Esophagus muscularis mucosa (tissue), 4 donors: ENCODE data around the gene ART5. TPM values are rescaled to one million over a fixed set of nuclear protein-coding genes. Genes with fewer than 3 reads are reported as not detected.

Source experiments
- DNase-seq: peaks from one replicate; pipeline ENCODE4 v3.0.0-alpha.2; 2017; ENCODE audit errors: extremely low spot score
- H3K27ac ChIP-seq, 4 donors: fragments of 200-600 bp; sonication (generic); replicated peaks in 1 of 4; 1 replicate in 3 of 4; 2 replicates in 1 of 4; pipeline ENCODE4 v1.5.1; 2016 to 2019; ENCODE audit warnings: mild to moderate bottlenecking in 1 of 4
- H3K27me3 ChIP-seq, 4 donors: fragments of 200-600 bp; sonication (generic); one replicate each; pipeline versions ENCODE4 v1.5.1 to v1.6.0; 2016 to 2019
- H3K36me3 ChIP-seq, 4 donors: fragments of 200-600 bp; sonication (generic); one replicate each; pipeline ENCODE4 v1.5.1; 2016 to 2019
- H3K4me1 ChIP-seq, 4 donors: fragments of 200-600 bp; sonication (generic); one replicate each; pipeline ENCODE4 v1.5.1; 2016 to 2019
- H3K4me3 ChIP-seq, 4 donors: fragments of 200-600 bp; sonication (generic); 1 replicate in 2 of 4; 2 replicates in 2 of 4; pipeline ENCODE4 v1.5.1; 2016 to 2019; ENCODE audit warnings: mild to moderate bottlenecking in 4 of 4, moderate library complexity in 1 of 4
- H3K9me3 ChIP-seq, 4 donors: fragments of 200-600 bp; sonication (generic); 1 replicate in 3 of 4; 2 replicates in 1 of 4; pipeline ENCODE4 v1.5.1; 2016 to 2019
- CTCF ChIP-seq, 3 experiments: fragments of 200-600 bp in 2 of 3; fragments of 450-650 bp in 1 of 3; sonication (generic) in 2 of 3; IDR thresholded peaks; one replicate each; pipeline ENCODE4 v1.5.1; 2017 to 2019; ENCODE audit warnings: antibody characterized with exemption in 3 of 3, mild to moderate bottlenecking in 2 of 3, moderate library complexity in 1 of 3
- EP300 ChIP-seq: sonication (generic); formaldehyde crosslinking; IDR thresholded peaks from one replicate; pipeline ENCODE4 v1.6.1; 2017; ENCODE audit warnings: antibody characterized with exemption
- POLR2A ChIP-seq: fragments of 450-650 bp; IDR thresholded peaks from one replicate; pipeline ENCODE4 v1.6.1; 2017; ENCODE audit warnings: antibody characterized with exemption, moderate library complexity, mild to moderate bottlenecking, low read depth
- POLR2AphosphoS5 ChIP-seq, 2 donors: sonication (generic); formaldehyde crosslinking; IDR thresholded peaks; one replicate each; pipeline ENCODE4 v1.6.1; 2017; ENCODE audit warnings: antibody characterized with exemption in 2 of 2
- WGBS: methylation state at CpG from one replicate; pipeline ENCODE4 v1.1.5; 2018; 5-methylcytosine and 5-hydroxymethylcytosine counted together
- intact Hi-C: fragments of 100-400 bp; cut with DNase I; formaldehyde crosslinking; loops from one replicate; pipeline ENCODE4 v1.15.1; 2023
- total RNA-seq, 4 donors: library from RNA; depleted of rRNA; stranded (reverse); fragments of >200 nt; gene quantifications; one replicate each; pipeline versions ENCODE4 v1.1.0 to v1.2.1, GENCODE V29; 2016

ART5 gene, protein sequence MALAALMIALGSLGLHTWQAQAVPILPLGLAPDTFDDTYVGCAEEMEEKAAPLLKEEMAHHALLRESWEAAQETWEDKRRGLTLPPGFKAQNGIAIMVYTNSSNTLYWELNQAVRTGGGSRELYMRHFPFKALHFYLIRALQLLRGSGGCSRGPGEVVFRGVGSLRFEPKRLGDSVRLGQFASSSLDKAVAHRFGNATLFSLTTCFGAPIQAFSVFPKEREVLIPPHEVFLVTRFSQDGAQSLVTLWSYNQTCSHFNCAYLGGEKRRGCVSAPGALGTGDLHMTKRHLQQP
- under 1 TPM in 3 of 4 donors, not detected in 1; 0.57 to 0.66 (median 0.65) TPM for total RNA-seq

DNA sequence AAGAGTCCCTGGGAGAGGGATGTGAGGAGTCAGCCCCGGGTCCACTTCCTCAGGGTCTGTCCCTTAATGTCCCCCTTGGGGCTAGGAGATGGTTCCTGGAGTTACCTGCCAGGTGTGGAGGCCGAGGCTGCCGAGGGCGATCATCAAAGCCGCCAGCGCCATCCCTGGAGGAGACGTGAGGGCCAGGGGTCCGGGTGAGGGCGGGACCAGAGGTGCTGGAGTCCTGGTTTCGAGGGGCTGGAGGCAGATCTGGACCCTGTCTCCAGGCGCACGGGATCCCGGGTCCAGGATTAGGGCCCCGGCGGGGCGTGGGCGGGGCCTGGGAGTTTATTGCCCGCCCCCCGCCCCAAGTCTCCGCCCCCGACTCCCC is at the start of gene ART5:
Gene ART5 (minus strand): TSS at position 292 of the 370 bp plus-strand sequence. CDS start 130 bp downstream, at position 162.
- H3K9me3 ChIP-seq = no peaks in the 10 kb centered on the region
- no peak for DNase-seq
- H3K4me1 ChIP-seq = peaks cover 11 to 22% (median 19%) of the 10 kb centered on the region in 4 donors
- no peaks in the 10 kb centered on the region for H3K36me3 ChIP-seq
- peak within 1 kb of the TSS; percentile 50 to 66 (median 57) for H3K4me3 ChIP-seq
- peaks cover 0 to 9% (median 0%) of the 10 kb centered on the region in 4 donors for H3K27me3 ChIP-seq
- TF ChIP-seq EP300 = no peak
- no peak for TF ChIP-seq POLR2AphosphoS5 (IDR thresholded peaks at IDR 0.05)
- TF ChIP-seq POLR2A = no peak
- TF ChIP-seq CTCF (IDR thresholded peaks at IDR 0.05) = no peak
- H3K27ac ChIP-seq = peak within 1 kb of the TSS in 1 of 4 donors; percentile 60
- 30% methylated on average over 2 of the region's 21 CpGs for WGBS
- intact Hi-C loops = no loop called here

- no peak overlapping the region for H3K27ac ChIP-seq
- no peaks in the 10 kb centered on the region for H3K9me3 ChIP-seq
- no peaks in the 10 kb centered on the region for H3K27me3 ChIP-seq
- H3K4me3 ChIP-seq = no peak overlapping the region
- H3K4me1 ChIP-seq = peaks cover 0 to 26% (median 14%) of the 10 kb centered on the region in 4 donors
- 80% methylated on average over 4 of the region's 4 CpGs for WGBS
- intact Hi-C loops = no loop called here
- peaks cover 50 to 96% (median 87%) of the 10 kb centered on the region in 4 donors for H3K36me3 ChIP-seq
- no peak for DNase-seq
- TF ChIP-seq POLR2AphosphoS5 (IDR thresholded peaks at IDR 0.05) (no peak), CTCF (IDR thresholded peaks at IDR 0.05) (no peak), EP300 (no peak), POLR2A (no peak)
Observed at GRCh38 chr11:3686751-3687150, 45.0 kb upstream of the ART5 start.

DNA sequence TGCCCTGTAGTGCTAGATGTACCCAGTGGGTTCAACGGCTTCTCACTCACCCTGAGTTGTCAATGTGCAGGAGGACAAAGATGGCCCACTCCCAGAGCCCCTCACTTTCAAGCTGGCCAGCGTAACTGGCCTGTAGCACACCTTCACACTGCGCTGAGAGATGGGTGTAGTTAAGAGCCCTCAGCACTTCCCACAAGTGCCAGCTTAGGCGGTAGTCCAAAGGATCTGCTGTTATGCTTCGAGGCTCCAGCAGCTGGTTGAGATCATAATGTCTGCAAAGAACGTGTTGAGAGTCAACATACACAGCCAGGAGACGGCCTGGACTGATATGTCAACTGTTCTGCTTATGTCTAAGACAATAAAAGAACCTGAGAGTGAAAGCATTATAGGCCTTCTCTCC is 44.1 kb upstream of the ART5 start:
- no peaks in the 10 kb centered on the region for H3K9me3 ChIP-seq
- H3K27me3 ChIP-seq = no peaks in the 10 kb centered on the region
- intact Hi-C loops = no loop called here
- peaks cover 0 to 26% (median 14%) of the 10 kb centered on the region in 4 donors for H3K4me1 ChIP-seq
- TF ChIP-seq CTCF (IDR thresholded peaks at IDR 0.05) = no peak
- TF ChIP-seq POLR2AphosphoS5 (IDR thresholded peaks at IDR 0.05) = no peak
- TF ChIP-seq EP300 = no peak
- no peak for TF ChIP-seq POLR2A
- no peak overlapping the region for H3K4me3 ChIP-seq
- DNase-seq = no peak
- H3K27ac ChIP-seq = peak overlapping the region in 1 of 4 donors; percentile 43
- peaks cover 49 to 96% (median 87%) of the 10 kb centered on the region in 4 donors for H3K36me3 ChIP-seq
- 71% methylated on average over 7 of the region's 7 CpGs for WGBS

- DNase-seq = no peak
- no peak overlapping the region for H3K4me3 ChIP-seq
- H3K27ac ChIP-seq = peak overlapping the region in 1 of 4 donors; percentile 44
- TF ChIP-seq POLR2AphosphoS5 (IDR thresholded peaks at IDR 0.05) = no peak
- no peak for TF ChIP-seq POLR2A
- no peak for TF ChIP-seq CTCF (IDR thresholded peaks at IDR 0.05)
- TF ChIP-seq EP300 = no peak
- H3K27me3 ChIP-seq = no peaks in the 10 kb centered on the region
- H3K4me1 ChIP-seq = peaks cover 0 to 26% (median 14%) of the 10 kb centered on the region in 4 donors
- WGBS = 39% methylated on average over 2 of the region's 2 CpGs
- intact Hi-C loops = no loop called here
- H3K9me3 ChIP-seq = no peaks in the 10 kb centered on the region
- H3K36me3 ChIP-seq = peaks cover 48 to 96% (median 87%) of the 10 kb centered on the region in 4 donors
Observed at GRCh38 chr11:3684819-3685172, 43.0 kb upstream of the ART5 start.
